GM12873 (cell line): ENCODE measurements around the gene DOCK8.

ENCODE experiments used
- TF ChIP-seq, protein P1 (sequence below): IDR thresholded peaks from 2 replicates; pipeline ENCODE4 v1.5.1; 2012; ENCODE audit warnings: low read depth, mild to moderate bottlenecking, moderate library complexity, low read length, control low read depth; ENCODE audit not compliant: insufficient read depth; ENCODE audit errors: missing control alignments

Gene DOCK8

DNA sequence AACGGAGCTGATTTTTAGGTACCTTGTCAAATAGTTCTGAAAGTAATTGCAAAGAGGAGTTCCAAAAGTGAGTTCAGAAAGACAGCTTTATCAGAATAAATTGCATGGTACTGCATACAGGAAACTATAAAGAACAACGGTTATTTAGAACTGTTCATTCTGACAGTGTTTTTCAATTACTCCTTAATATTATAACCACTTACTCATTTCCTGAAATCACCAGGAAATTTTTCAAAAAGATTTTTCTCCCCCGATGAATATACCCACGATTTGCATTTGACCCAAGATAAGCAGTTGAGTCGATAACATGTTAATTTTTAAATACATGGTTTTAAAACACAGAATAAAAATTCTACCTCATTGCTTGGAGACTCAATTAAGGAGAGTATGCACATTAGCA, 9.4 kb downstream of the DOCK8 start:
- TF ChIP-seq, protein P1, sequence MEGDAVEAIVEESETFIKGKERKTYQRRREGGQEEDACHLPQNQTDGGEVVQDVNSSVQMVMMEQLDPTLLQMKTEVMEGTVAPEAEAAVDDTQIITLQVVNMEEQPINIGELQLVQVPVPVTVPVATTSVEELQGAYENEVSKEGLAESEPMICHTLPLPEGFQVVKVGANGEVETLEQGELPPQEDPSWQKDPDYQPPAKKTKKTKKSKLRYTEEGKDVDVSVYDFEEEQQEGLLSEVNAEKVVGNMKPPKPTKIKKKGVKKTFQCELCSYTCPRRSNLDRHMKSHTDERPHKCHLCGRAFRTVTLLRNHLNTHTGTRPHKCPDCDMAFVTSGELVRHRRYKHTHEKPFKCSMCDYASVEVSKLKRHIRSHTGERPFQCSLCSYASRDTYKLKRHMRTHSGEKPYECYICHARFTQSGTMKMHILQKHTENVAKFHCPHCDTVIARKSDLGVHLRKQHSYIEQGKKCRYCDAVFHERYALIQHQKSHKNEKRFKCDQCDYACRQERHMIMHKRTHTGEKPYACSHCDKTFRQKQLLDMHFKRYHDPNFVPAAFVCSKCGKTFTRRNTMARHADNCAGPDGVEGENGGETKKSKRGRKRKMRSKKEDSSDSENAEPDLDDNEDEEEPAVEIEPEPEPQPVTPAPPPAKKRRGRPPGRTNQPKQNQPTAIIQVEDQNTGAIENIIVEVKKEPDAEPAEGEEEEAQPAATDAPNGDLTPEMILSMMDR = no peak

DNA sequence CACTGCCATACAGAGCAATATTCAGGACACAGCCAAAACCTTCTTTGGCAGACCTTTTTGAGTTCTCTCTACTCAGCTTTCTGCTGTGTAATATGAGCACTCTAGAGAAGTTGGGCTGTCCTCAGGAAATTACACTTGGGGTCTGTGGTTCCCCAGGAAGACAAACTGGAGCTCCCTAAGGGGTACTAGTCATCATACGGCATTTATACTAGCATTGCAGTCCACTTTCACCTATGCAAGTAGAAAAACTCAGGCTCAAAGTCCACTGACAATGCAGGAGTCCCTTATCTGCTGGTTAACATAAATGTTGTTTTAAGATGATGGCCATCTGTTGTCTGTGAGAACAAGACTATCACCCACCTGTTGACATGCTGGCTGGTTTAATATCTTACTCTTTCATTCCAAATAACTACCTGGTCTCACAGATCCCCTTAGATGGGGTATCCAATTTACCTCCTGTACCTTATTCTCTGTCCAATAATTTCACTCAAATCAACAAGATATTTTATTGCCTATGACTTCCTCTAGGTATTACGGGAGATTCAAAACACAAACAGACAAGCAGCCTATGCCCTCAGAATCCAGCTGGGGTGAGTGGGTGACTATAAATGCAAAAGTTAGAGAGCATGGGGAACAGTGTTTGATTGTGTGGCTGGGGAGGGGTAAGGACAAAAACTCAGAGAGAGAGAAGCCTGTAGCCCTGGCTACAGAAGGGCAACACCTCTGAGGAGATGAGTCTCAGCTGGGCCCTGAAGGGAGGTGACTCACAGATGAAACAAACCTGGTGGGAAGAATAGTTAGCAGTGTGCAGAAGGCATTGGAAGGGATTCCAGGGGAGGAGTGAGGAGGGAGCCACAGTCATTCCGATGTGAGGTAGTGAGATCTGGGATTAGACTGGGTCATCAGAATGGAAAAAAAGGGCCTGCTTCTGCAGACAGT, 10.2 kb downstream of the DOCK8 start:
- TF ChIP-seq, protein P1 = no peak

DNA sequence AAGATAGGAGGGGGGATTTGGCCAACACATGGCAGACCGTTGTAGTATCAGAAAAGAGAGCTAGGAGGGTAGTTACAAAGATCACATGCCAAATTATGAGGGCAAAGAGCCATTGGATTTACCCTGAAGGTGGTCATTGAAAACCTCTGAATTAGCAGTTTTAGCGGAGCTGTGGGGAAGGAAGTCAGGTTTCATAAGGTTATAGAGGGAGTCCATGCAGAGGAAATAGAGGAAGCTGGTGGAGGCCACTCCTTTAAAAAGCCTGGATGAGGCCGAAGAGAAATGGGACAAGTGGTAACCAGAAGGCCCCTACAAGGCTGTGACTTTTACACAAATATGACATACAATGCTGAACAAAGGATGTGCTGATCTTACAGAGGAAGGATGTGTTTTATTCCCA, 13.2 kb downstream of the DOCK8 start:
- TF ChIP-seq, protein P1 = no peak

- TF ChIP-seq, protein P1 = no peak
These were observed 14.4 kb downstream of the DOCK8 start for GRCh38 chr9:228929-229695.

DNA sequence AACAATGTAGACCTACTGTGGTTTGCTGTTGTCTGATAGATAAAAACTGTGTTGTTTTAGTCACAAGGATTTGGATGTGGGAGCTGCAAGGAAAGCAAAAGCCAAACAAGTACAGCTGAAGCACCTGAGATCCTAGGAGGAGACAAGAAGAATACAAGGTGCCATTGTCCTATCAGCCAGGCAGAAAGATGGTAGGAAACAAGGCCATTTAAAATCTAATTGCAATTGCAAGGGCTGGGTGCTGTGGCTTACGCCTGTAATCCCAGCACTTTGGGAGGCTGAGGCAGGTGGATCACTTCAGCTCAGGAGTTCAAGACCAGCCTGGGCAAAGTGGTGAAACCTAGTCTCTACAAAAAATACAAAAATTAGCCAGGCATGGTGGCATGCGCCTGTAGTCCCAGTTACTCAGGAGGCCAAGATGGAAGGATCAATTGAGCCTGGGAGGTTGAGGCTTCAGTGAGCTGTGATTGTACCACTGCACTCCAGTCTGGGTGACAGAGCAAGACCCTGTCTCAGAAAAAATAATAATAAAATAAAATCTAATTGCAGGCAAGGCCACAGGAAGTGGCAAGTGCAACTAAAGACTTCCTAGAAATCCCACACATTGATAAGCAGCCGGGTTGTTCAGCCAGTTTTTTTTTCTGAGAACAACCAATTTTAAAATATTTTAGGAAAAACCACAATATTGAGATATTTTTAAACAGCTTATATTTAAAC, 22.6 kb downstream of the DOCK8 start:
- TF ChIP-seq, protein P1 = no peak

- TF ChIP-seq, protein P1 = no peak
These were observed 23.2 kb downstream of the DOCK8 start for GRCh38 chr9:237858-238345.
